Inferior parietal cortex (tissue), 1 donor: ENCODE results near the gene SPG11.
"Not testable (repeated sequence)": the region's sequence is repeated elsewhere in the genome, so short reads cannot be mapped to it uniquely, and the experiment has no call there.

Experiments used
- DNase-seq: peaks from one replicate; pipeline ENCODE4 v3.0.0-alpha.2; 2016; ENCODE audit errors: extremely low spot score

Gene SPG11

GRCh38 chr15:44616974-44617373, 46.5 kb downstream of the SPG11 start:
- DNase-seq, result no peak

GRCh38 chr15:44606740-44607139, 56.7 kb downstream of the SPG11 start:
- DNase-seq, result no peak

GRCh38 chr15:44603126-44603525, 60.3 kb downstream of the SPG11 start:
- DNase-seq, result no peak

- no peak for DNase-seq
These were observed 64.6 kb downstream of the SPG11 start for GRCh38 chr15:44598892-44599291.

- DNase-seq, result no peak
These were observed 65.4 kb downstream of the SPG11 start for GRCh38 chr15:44598066-44598465.

- no peak for DNase-seq
These were observed 66.9 kb downstream of the SPG11 start for GRCh38 chr15:44596511-44597010.

- no peak for DNase-seq
These were observed 67.6 kb downstream of the SPG11 start for GRCh38 chr15:44595656-44596510.

- no peak for DNase-seq
These were observed 68.2 kb downstream of the SPG11 start for GRCh38 chr15:44595246-44595645.

GRCh38 chr15:44593042-44593736, 70.3 kb downstream of the SPG11 start:
- DNase-seq, result no peak

GRCh38 chr15:44591326-44591725, 72.1 kb downstream of the SPG11 start:
- no peak for DNase-seq

- no peak for DNase-seq
These were observed 74.9 kb downstream of the SPG11 start for GRCh38 chr15:44588541-44588940.

GRCh38 chr15:44585633-44586032, 77.8 kb downstream of the SPG11 start:
- DNase-seq, result no peak

- DNase-seq, result no peak
These were observed 79.2 kb downstream of the SPG11 start for GRCh38 chr15:44584162-44584749.

GRCh38 chr15:44580105-44580504, 83.4 kb downstream of the SPG11 start:
- no peak for DNase-seq

GRCh38 chr15:44574734-44575133, 88.7 kb downstream of the SPG11 start:
- DNase-seq, result no peak

GRCh38 chr15:44573386-44573785, 90.1 kb downstream of the SPG11 start:
- no peak for DNase-seq

- DNase-seq, result no peak
These were observed 93.1 kb downstream of the SPG11 start for GRCh38 chr15:44570361-44570760.

GRCh38 chr15:44569316-44569715, 94.1 kb downstream of the SPG11 start:
- DNase-seq, result no peak

GRCh38 chr15:44568338-44568737, 95.1 kb downstream of the SPG11 start:
- no peak for DNase-seq

- DNase-seq, result no peak
These were observed 97.3 kb downstream of the SPG11 start for GRCh38 chr15:44566155-44566540.

- DNase-seq, result no peak
These were observed 97.9 kb downstream of the SPG11 start for GRCh38 chr15:44565387-44566154.

- not testable (repeated sequence) for DNase-seq
These were observed 102.5 kb downstream of the SPG11 start for GRCh38 chr15:44560926-44561325.
